Activated CD4-positive, alpha-beta T cell treated with anti-CD3 and anti-CD28 coated beads, Interleukin-2, Interleukin-4, amounts not matched to agents 100 ng/mL and 50 ng/mL, durations not matched to agents 16 hours and 8 hours (primary cell): ENCODE measurements around the gene EEFSEC.

ENCODE experiments used
- DNase-seq: peaks from one replicate; pipeline ENCODE4 v3.0.0-alpha.2; 2020; ENCODE audit warnings: low spot score

EEFSEC gene

DNA sequence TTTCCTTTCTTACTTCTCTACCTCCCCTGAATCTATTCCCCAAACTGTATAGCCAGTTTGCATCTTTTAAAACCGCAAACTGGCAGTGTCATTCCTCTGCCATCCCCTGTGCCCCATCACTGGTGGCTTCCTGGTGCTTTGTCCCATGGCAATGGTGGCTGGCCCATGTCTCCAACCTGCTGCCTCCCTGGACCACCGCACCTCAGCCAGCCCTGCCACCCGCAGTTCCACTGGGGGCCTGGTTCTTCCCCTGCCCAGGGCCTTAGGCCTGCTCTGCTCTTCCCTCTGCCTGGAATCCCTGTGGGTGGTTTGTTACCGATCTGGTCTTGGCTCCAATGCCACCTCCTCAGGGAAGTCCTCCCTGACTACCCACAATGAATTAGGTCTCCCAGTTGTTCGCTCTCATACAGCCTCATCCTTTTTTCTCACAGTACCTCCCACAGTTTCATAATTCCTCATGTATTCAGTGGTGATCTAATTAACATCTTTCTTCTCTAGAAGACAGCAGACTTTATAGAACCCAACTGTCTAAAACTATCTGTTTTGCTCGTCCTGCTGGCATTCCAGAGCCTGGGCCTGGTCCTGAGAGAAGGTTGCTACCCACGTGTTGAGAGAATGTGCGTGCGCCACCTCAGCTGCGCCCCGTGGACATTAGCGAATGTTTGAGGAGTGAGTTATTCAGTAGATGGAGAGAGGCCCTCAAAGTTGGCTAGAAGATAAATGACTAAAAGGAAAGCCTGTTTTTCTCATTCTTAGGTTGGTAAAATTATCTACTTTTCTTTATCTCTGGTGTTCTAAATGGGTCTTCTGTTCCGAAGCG lies 183.3 kb downstream of the EEFSEC start:
- DNase-seq: no peak

DNA sequence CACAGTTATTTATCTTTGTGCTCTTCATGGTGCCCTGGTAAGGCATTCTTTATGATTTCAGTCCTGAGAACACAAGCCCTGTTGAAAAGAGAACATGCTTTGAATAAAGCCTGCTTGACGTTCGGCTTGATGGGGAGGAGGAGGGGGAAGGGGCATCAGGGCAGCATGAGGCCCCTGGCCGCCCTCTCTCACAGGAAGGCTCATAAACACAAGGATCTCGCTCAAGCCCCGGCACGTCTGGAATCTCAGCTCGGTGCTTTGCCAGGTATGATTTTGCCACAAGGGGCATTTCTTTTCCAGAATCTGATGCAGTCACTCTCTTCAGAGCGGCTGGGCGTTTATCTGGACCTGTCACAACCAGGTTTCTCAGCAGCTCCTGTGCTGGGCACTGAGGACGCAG lies 184.0 kb downstream of the EEFSEC start:
- no peak for DNase-seq

DNA sequence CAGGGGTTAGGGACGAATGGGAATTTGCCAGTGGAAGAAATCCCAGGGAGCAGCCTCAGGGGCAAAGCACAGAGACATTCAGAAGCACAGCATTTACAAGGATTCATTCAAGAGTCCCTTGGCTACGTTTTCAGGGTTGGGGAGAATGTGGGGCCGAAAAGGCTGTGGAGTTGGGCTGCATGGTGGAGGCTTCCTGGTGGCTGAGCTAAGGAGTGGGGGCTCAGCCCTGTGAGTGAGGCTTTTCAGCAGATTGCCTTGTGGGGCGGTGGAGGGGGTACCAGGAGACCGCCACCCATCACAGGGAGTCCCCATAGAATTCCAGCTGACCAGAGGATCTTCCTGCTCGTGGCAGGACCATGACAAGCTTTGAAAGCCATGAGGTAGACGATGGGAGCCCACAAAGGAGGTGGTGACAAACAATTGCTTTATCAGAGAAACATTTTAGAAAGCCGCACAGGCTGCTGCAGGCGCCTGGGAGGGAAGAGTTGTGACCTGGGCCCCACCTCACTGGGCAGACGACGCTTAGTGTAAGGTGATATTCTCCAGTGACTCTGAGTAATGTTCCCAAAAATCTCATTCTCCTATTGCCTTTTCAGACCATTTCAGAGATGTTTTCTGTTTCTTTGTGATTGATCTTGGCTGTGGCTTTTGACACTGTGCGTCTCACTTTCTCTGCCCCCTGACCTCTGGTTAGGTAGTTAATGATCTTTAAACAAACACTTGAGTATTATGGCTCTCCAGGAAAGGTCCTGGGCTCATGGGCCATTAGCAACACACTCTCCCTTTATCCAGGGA lies 185.5 kb downstream of the EEFSEC start:
- DNase-seq: no peak

DNA sequence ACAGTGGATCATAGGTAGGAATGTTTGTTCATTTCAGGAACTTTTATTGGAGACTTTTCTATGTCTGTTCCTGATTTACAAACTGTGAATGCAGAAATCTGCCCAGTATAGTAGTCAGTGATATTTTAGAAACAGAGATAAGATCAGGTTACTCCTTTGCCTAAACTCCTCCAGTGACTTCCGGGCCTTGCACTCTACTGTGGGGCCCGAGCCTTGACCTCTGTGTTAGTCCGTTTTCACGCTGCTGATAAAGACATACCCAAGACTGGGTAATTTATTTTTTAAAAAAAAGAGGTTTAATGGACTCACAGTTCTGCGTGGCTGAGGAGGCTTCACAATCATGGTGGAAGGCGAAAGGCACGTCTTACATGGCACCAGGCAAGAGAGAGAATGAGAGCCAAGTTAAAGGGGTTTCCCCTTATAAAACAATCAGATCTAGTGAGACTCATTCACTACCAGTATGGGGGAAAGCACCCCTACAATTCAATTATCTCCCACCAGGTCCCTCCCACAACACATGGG lies 186.3 kb downstream of the EEFSEC start:
- DNase-seq: no peak

DNA sequence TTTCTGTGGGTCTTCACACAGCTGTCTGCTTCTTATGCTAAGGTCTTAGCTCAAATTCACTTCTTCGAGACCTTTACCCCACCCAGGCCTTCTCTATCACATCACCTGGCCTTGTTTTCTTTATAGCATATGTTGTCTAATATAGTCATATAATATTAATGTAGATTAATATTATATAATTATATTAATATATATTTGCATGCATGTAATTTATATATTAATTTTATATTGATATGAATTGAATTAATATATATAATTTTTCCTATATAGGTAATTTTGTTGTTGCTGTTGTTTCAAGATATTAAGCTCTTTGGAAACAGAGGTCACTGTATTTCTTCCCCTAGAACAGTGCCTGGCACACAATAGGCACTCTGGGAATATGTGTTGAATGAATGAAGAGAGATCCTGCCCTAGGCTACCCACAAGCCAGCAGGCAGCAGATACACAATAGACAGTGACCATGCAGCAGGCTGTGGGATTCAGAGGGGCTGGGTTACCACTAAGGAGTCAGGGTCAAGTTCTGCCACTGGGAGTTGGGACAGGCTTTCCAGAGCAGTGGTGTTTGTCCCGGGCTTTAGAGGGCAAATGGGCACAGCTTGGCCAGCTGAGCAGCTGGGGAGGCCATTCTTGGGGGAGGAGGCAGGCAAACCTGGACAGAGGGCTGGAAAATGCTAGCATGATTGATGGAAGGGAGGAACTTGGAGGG lies 187.1 kb downstream of the EEFSEC start:
- DNase-seq: no peak

DNA sequence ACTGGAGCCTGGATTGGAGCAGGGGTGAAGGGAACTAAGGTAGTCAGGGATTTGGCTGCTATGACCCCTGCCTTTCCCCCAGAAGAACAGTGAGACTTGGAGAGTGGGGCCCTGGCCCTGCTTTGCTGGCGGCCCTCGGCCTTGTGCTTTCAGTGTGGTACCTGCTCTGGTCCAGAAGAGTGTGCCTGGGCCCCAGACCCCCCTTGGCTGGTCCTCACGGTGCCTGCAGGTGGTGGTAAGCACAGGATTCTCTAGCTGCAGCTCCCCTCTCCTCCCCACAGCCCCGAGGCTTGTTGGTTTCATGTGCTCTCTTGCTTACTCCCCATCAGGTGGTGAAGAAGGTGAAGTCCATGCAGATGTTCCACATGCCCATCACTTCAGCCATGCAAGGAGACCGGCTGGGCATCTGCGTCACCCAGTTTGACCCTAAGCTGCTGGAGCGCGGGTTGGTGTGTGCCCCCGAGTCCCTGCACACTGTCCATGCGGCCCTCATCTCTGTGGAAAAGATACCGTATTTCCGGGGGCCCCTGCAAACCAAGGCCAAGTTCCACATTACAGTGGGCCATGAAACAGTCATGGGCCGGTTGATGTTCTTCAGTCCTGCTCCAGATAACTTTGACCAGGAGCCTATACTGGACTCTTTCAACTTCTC lies 187.7 kb downstream of the EEFSEC start:
- no peak for DNase-seq

DNA sequence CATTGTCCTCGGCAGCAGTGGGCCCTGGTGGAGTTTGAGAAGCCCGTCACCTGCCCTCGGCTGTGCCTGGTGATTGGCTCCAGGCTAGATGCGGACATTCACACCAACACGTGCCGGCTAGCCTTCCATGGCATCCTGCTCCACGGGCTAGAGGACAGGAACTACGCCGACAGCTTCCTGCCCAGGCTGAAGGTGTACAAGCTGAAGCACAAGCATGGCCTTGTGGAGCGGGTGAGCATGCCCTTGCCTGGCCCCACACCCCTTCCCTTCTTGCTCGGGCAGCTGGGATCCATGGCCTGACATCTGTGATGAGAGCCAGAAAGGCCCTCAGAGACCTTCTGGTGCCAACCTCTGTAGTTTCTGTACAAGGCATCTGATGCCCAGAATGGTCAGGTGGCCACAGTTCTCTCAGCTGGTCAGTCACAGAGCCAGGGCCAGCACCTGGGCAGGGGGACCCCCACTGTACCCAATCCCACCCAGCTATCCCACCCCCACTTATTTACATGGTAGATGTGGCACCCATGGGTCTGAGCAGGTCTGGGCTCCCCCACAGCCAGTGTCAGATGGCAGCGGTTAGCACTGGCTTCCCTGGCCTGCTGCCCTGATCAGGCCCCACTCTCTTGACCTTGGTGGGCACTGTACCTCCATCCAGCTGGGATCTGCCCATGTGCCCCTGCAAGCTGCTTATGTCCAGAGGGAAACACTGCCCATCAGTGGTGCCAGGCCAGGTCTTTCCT lies 188.5 kb downstream of the EEFSEC start:
- no peak for DNase-seq

DNA sequence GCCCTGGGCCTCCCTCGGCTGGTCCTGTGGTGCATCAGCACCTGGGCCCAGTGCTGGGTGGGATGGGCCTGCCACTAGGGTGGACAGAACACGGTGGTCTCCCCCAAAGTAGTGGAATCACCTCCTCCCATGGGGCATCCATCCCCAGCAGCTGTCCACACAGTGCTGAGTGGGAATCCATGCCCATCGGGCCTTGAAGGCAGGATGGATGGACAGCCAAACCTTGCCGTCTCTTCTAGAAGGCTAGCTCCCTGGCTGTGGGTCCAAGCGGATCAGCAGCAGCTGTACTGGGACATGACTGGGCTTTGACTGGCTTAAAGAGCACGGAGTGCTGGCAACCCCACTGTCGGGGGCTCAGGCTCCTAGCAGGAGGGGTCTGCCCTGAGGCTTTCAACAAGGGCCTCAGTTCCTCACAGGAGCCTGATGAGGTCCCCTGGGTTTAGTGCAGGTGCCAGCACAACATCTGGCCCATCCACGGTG lies 189.5 kb downstream of the EEFSEC start:
- no peak for DNase-seq

DNA sequence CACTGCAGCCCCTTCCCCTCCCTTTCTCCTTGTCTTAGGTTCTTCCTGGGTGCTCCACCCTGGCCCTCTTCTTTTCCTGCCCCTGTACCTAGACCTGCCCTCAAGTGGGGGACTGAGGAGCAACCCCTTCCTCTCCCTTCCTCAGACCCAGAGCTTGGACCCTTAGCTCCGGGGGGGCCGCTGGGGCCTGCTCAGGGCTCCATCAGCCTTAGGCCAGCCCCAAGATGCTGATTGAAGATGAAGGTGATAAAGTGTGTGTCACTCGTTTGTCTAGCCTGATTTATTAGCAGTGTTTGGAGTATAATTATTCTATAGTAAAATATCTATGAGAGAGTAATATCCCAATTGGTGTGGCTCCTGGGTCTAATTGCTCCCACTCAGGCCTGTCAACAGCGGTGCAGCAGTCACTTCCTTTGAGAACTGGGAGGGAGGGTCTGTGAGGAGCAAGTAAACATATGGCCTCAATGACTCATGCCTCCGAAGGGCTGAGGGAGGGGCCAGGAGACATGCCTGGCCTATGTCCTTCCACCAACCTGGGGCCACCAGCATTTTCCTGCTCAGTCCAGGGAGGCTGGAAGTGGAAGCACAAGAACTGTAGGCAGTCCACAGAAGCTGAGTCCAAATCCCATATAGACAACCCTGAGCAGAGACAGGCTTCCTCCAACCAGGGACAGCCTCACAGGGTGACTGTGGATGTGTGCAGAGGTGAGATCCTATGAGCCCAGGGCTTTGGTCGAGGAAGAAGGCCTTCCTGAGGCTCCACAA lies 190.2 kb downstream of the EEFSEC start:
- DNase-seq: no peak

DNA sequence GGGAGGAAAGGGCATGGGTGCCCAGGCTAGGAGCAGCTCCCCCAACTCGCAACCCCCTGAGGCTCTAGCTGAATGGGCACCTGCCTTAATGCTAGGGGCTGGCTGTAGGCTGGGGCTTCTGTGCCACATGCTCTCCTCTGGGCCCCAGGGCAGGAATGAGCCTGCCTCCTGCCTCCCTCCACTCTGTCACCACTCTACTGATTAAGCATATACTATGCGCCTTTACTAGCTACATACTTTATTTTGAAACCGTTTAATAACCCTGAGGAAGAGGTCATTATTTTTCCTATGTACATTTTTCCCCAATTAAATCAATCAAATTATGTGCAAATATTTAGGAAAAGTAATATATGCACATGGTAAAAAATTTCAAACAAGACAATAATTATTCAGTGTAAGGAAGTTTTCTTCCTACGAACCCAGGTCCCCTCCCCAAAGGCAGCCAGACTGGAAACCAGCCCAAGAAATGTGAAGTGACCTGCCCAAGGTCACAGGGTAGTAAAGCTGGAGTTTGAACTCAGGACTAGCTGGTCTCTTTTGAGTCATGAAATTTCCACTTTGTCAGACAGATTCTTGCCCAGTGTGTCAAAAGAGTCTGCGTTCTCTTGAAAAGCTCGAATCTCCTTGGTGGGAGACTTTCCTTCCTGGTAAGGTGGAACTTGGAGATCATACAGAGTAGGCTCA lies 190.9 kb downstream of the EEFSEC start:
- DNase-seq: no peak

DNA sequence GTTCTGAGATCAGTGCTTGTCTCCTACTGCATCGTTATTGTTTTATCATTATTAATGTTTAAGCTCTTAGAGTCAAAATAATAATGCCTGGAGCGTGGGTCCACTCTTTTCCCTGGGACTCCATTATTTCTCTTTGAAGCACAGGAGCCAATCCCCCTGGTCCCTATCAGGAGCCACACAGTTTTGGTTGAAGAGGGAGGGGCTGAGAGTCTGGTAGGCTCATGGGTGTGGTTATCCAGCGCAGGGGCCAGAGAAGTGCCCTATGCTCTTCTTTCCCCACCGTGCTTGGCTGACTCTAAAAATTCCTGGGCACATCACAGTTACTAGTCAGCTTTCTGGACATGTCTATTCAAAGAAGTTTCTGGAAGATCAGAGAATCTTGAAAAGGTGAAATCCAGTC lies 191.9 kb downstream of the EEFSEC start:
- no peak for DNase-seq

DNA sequence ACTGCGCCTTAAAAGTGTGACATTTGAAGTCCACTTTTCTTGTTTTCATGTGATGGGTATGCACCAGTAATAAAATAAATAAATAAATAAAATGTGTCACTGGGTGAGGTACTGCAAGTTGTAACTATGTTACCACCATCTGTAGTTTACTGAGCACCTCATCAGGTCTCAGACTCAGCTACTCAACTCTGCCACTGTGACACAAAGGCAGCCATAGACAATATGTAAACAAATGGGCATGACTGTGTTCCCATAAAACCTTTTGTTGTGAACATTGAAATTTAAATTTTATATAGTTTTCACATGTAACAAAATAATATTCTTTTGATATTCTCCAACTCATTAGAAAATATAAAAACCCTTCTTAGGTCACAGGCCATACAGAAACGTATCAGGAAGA lies 193.3 kb downstream of the EEFSEC start:
- DNase-seq: no peak

DNA sequence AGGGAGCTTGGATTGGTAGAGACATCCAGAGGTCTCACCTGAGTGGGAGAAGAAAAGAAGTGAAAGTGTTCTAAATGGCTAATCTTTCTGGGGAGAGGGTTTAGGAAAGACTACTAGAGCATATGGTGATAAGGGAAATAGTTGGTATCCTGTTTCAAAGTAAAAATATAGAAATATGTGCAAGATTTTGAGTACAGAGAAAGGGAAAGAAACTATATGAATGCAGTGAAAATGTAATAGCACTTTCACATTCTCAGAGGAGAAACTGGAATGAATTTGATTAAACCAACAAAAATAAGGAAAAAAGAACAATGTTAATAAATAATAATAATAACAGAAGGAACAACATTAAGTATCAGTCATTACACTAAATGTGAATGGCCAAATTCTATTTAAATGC lies 194.0 kb downstream of the EEFSEC start:
- DNase-seq: no peak

DNA sequence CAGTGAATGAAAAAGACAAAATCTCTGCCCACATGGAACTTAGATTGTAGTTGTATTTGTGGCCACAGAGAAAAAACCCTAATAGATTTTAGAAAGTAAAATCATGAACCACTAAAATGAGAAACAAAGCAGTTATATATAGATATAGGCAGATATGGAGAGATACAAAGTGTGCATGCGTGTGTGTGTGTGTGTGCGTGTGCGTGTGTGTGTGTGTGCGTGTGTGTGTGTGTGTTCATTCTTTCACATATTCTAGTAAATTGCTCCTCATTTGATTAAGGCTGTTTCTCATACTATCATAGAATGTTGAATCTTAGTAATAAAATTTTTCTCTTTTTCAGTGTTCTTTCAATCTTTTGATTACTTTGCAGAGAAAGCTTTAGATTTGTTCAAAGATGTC lies 194.8 kb downstream of the EEFSEC start:
- no peak for DNase-seq

DNA sequence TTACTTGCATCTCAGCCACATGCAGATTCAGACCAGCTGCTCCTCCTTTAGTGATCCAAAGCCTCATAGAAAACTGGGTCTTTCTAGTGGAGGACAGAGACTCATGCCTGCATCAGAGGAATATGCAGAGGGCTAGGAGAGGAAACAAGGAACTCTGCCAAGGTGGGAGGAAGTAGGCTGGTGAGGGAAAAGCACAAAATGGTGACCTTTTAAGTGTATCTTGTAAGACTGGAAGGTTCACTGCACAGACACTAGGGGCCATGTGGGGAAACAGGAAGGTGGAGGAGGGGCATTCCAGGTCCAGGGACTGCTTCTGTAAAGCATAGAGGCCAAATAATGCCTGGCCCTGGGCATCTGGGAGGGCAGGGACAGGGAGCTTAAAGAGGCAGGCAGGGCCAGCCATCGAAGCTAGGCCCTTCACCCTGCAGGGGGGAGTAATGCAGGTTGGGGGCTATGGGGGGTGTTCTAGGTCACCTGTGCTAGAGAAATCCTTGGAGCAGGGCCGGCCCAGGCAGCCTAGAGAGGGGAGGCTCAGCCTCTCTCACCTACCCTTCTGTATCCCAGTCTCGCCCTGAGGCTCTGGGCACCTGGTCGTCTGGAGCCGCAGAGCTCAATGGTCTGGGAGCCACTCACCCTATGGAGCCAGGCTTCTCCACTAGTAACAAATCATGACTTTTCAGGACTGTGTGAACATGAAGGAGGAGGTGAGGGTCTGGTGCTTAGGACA lies 195.7 kb downstream of the EEFSEC start:
- DNase-seq: no peak

DNA sequence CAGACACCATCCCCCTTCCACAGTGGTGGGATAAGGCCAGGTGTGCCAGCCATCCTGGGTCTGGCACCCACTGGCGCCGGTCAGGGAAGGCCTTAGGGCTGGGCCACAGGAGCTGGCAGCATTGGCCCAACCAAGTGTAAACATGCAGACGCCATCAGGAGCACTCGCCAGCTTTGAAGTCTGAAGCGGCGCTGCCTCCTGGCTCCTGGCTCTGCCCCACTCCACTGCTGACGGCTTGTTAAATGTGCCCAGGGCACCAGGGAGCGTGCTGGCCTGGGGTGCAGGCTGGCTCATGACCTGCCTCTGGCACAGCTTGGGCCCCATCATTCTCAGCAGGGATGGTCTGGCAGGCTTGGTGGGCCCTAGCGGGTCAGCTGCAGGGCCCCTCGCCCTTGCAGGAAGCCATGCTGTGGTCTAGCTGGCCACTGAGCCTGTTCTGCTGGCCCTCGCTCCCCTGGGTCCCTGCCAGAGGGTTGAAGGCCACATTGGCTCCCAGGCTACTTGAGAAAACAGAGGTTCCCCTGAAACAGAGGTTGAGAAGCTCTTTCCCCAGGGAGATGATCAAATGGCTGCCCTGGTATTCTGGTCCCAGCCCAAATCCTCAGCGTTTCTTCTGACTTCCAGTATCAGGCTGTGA lies 196.8 kb downstream of the EEFSEC start:
- no peak for DNase-seq

DNA sequence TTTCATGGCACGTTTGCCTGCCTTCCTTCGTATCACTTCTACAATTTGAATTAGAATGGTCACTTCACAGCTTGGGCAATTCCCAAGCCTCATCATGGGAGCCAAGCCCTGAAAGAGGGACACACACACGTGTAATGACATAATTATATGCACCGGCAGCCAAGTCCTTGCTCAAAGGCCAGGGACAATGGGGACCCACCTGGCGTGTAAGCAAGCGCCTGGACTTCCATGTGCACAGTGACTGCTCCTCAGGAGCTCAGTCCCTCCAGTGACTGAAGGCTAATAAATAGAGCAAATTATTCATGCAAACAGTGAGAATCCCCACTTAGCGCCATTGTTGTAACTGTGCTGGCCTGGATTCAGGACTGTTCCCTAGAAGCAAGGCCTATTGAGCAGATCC lies 198.3 kb downstream of the EEFSEC start:
- no peak for DNase-seq

DNA sequence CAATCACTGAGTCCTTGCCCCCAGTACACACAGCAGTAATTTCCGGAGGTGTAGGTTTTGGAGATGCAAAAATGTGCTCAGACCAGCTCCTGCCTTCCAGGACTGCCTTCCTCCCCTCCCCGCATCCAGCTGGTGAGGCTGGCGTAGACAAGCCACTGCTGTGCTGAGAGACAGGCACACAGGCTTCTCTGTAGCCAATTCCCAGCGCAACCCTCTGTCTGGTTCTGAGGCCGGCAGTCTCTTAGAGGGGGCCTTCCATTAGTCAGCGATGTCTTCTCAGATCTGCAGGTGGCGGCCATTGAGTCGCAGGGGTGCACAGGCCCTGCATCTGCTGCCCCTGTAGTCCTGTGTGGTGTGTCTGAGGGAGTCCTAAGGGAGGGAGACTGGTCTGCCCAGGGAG lies 199.0 kb downstream of the EEFSEC start:
- no peak for DNase-seq
